NCI-H1436 treated with DMSO at 0.1 percent for 48 hours (cell line): ENCODE results near the gene ARHGEF25.
"Not testable (repeated sequence)": the region's sequence is repeated elsewhere in the genome, so short reads cannot be mapped to it uniquely, and the experiment has no call there.

Experiments used
- DNase-seq: peaks from one replicate; lab custom pipeline; 2025; lab: John Stamatoyannopoulos, UW

ARHGEF25 gene

DNA sequence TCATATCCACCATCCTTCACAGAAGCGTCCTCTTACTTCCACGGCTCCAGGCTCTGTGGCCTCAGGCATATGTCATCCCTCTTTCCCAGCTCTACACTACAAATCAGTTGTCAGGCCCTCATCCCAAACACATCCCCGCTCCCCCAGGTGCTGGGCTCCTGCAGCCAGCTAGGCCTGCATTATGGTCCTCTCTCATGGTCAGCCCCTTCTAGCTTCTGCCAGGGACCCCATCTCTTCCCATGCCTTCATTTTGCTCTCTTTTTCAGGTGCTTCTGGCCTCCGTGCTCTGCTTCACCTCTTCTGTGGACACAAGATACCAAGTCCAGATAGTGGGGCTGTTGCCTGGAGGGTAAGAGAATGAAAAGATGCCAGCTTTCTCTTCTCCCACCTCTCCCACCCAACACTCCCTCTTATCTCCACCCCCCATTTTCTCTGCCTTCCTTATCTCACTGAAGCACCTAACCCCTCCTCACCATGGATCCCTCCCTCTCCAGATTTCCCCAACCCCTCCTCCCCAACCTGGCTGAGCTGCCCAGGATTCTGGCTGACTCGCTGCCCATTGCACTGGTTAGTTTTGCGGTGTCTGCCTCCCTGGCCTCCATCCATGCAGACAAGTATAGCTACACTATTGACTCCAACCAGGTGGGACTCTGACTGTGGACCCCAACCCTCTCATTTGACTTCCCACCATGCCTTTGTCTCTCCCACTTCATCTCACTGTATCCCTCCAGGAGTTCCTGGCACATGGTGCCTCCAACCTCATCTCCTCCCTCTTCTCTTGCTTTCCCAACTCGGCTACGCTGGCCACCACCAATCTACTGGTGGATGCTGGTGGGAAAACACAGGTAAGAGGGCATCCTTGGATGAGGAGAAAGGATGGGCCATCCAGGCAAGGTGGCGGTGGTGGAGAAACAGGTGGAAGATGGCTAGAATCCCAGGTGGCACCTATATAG is 11.3 kb downstream of the ARHGEF25 start:
- DNase-seq: no peak

DNA sequence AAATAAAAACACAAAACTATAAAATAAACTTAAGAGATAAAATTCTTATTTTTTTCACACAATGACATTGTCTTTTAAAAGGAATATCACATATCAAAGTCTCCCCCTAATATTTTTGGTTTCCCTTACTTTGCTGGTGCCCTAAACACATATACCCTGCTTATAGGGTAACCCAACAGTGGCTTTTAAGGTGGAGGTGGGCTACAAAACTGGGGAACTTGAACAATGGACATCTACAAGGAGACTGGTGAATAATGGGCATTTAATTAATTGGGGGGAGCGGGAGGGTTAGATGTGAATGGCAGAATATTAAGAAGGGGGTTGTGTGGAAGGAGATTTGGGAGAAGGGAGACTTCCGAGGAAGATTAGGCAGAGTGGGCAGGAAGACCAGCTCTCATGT is 12.2 kb downstream of the ARHGEF25 start:
- DNase-seq: no peak

DNA sequence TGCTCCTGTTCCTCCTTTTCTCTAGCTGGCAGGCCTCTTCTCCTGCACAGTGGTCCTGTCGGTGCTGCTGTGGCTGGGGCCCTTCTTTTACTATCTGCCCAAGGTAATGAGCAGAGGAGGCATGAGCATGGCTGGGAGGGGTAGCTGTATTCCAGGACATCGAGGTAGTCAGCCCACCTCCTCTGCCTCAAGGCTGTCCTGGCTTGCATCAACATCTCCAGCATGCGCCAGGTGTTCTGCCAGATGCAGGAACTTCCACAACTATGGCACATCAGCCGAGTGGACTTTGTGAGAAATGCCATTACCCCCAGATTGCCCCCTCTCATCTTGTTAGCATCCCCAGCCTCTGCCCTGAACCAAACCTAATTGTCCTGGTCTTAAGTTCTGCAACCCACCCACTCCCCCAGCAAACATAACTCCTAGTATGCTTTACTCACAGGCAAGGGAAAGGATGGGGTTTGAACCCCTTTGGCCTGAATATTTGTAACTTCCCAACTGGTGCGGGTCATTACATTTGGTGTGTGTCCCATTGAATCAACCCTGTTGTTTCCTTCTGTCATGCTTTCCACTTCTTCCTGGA is 12.7 kb downstream of the ARHGEF25 start:
- DNase-seq: no peak

- no peak for DNase-seq
Observed at GRCh38 chr12:57624441-57625220, 13.4 kb downstream of the ARHGEF25 start.

GRCh38 chr12:57625261-57626032 is 14.2 kb downstream of the ARHGEF25 start:
- no peak for DNase-seq

GRCh38 chr12:57626111-57626920 is 15.1 kb downstream of the ARHGEF25 start:
- DNase-seq: no peak

DNA sequence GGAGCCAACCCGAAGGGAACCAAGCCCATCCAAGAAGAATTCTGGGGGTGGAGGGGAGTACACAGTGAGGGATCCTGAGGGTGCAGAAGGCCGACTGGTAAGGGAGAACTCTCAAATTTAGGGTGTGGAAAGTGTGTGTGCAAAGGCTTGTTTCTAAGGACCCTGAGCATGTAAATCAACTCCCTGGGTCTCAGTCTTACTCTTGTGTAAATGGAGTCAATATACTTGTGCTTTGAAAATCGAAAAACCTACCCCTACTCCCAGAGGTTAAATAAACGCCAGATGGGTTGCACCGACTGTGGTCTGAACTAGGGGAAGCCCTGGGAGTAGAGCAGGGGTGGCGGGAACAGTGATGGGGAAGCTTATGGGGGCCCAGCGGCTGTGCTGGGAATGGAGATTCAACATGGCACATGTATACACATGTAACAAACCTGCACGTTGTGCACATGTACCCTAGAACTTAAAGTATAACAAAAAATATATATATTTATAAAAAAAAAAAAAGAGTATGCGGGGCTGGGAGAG is 15.7 kb downstream of the ARHGEF25 start:
- no peak for DNase-seq

DNA sequence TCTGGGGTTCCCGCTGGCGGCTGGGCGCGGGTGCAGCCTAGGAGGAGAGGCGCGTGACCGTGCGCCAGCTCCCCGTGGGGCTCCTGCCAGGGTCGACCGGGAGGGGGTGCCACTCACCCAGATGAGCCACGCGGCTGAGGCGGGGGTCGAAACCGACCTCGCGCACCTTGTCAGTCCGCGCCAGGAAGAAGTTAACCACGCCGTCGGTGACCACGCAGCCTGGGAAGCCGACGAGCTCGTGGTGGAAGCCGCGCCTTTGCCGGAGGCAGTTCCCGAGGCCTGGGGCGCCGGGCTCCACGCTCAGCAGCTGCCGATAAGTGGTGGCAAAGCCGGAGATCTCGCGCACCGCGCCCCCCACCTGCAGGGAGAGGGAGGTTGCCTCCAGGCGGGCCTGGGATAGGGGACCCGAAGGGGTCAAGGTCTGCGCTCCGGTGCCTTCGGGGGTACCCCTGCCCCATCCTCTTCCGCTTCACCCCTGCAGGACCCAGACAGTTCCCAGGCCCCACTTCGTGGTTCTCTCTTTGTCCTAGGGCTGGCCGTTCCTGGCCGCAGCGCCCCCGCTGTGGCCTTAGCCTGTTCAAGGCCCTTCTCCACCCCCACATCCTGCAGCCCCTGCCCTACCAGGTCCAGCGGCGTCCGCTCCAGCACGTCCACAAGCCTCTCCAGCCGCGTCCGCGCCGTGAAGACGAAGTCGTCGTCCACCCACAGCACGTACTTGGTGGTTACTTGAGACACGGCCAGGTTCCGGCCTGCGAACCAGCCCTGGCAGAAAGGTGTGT is 16.5 kb downstream of the ARHGEF25 start:
- no peak for DNase-seq

GRCh38 chr12:57628280-57629191 is 17.3 kb downstream of the ARHGEF25 start:
- no peak for DNase-seq

GRCh38 chr12:57629897-57630471 is 18.7 kb downstream of the ARHGEF25 start:
- no peak for DNase-seq

GRCh38 chr12:57630891-57631433 is 19.7 kb downstream of the ARHGEF25 start:
- no peak for DNase-seq

GRCh38 chr12:57631566-57632072 is 20.4 kb downstream of the ARHGEF25 start:
- no peak for DNase-seq

- DNase-seq: no peak
Observed at GRCh38 chr12:57632073-57632957, 21.1 kb downstream of the ARHGEF25 start.

- DNase-seq: no peak
Observed at GRCh38 chr12:57632958-57633840, 22.0 kb downstream of the ARHGEF25 start, which contains the start of gene B4GALNT1. TSS of gene B4GALNT1 (minus strand) at chr12:57633201. CDS start at chr12:57632132, 1,069 bp downstream.

DNA sequence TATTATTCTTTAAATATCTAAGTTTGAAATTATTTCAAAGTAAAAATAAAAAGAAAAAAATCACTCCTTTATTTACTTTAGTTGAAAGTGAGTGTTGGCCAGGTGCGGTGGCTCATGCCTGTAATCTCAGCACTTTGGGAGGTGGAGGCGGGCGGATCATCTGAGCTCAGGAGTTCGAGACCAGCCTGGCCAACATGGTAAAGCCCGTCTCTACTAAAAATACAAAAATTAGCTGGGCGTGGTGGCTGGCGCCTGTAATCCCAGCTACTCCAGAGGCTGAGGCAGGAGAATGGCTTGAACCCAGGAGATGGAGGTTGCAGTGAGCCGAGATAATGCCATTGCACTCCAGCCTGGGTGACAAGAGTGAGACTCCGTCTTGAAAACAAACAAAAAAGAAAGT is 25.5 kb downstream of the ARHGEF25 start:
- not testable (repeated sequence) for DNase-seq

GRCh38 chr12:57637364-57637763 is 26.1 kb downstream of the ARHGEF25 start:
- DNase-seq: no peak
